HCT116 (cell line): ENCODE results near the gene KATNAL1. TPM values are rescaled to one million over a fixed set of nuclear protein-coding genes. Genes with fewer than 3 reads are reported as not detected.

Source experiments
- ATAC-seq: fragments of 200-7000 bp; cut with Tn5 transposase; 2 replicates; pipeline ENCODE4 v1.9.1; 2020; ENCODE audit warnings: mild to moderate bottlenecking, moderate library complexity
- BruUV-seq: library from RNA; stranded (reverse); fragments of 400-500 nt; replicated peaks from 2 replicates; lab custom pipeline; 2021; lab: Mats Ljungman, UMichigan
- CTCF ChIA-PET: fragments of 300-600 bp; sonication (Branson Sonifier 250); formaldehyde crosslinking; loops from one replicate; lab custom pipeline; 2021; ENCODE audit warnings: antibody characterized with exemption; lab: Charles Lee
- POLR2A ChIA-PET: fragments of 300-600, 350-600 bp; sonication (Branson Sonifier 250); formaldehyde crosslinking; loops from one replicate; lab custom pipeline; 2021; ENCODE audit warnings: antibody characterized with exemption; lab: Charles Lee
- RAD21 ChIA-PET, 2 experiments: fragments of 300-600 bp; sonication (Branson Sonifier 250); formaldehyde crosslinking; loops; one replicate each; lab custom pipeline; 2023; ENCODE audit warnings: low total read pairs in 2 of 2; ENCODE audit not compliant: uncharacterized antibody in 2 of 2, unreplicated experiment in 2 of 2, low non-redundant PET in 1 of 2; lab: Charles Lee
- DNase-seq: peaks from one replicate; pipeline ENCODE4 v3.0.0-alpha.2; 2010; ENCODE audit warnings: low read depth, low spot score
- H2AFZ ChIP-seq: fragments of 200-600 bp; shearing (Covaris generic), sonication (generic); 2 replicates; pipeline ENCODE4 v1.6.1; 2017; ENCODE audit warnings: low read depth, mixed run types, mixed read lengths, antibody characterized with exemption, low read length; ENCODE audit not compliant: poor library complexity, severe bottlenecking
- H3K27ac ChIP-seq: 2 replicates; pipeline ENCODE4 v1.5.1; 2012; ENCODE audit warnings: low read depth, low read length
- H3K27me3 ChIP-seq: fragments of 200-600 bp; sonication (generic); 2 replicates; pipeline ENCODE4 v1.6.1; 2016; ENCODE audit warnings: mixed run types, low read length, mixed read lengths; ENCODE audit not compliant: insufficient read depth
- H3K36me3 ChIP-seq, 2 experiments: fragments of 200-500 bp in 1 of 2; fragments of 200-600 bp in 1 of 2; sonication (Bioruptor generic) in 1 of 2; sonication (generic) in 1 of 2; 2 replicates each; pipeline versions ENCODE4 v1.5.1 to v1.6.1; 2014 to 2016; ENCODE audit warnings: low read length in 2 of 2, inconsistent platforms in 1 of 2, mixed read lengths in 1 of 2, mixed run types in 1 of 2; ENCODE audit not compliant: insufficient read depth in 2 of 2, control insufficient read depth in 1 of 2
- H3K4me1 ChIP-seq, 2 experiments: fragments of 200-600 bp in 1 of 2; sonication (generic) in 1 of 2; 2 replicates each; pipeline versions ENCODE4 v1.5.1 to v1.6.1; 2012 to 2017; ENCODE audit warnings: low read length in 2 of 2, inconsistent platforms in 1 of 2, mild to moderate bottlenecking in 1 of 2, mixed read lengths in 1 of 2, mixed run types in 1 of 2, moderate library complexity in 1 of 2; ENCODE audit not compliant: insufficient read depth in 2 of 2, control insufficient read depth in 1 of 2
- H3K4me2 ChIP-seq: fragments of 200-600 bp; sonication (generic); 2 replicates; pipeline ENCODE4 v1.6.1; 2017; ENCODE audit warnings: mixed run types, low read length, mixed read lengths
- H3K4me3 ChIP-seq, 2 experiments: fragments of 200-600 bp in 1 of 2; sonication (generic) in 1 of 2; replicated peaks in 1 of 2; 2 replicates each; pipeline ENCODE4 v1.5.1; 2011 to 2016; ENCODE audit warnings: low read length in 2 of 2, control low read depth in 1 of 2, low read depth in 1 of 2, mild to moderate bottlenecking in 1 of 2, mixed read lengths in 1 of 2, mixed run types in 1 of 2
- H3K79me2 ChIP-seq: fragments of 200-600 bp; sonication (generic); 2 replicates; pipeline ENCODE4 v1.6.1; 2017; ENCODE audit warnings: mild to moderate bottlenecking, mixed run types, low read length, moderate library complexity, mixed read lengths; ENCODE audit not compliant: insufficient read depth
- H3K9ac ChIP-seq: fragments of 200-600 bp; sonication (generic); 2 replicates; pipeline ENCODE4 v1.6.1; 2016; ENCODE audit warnings: low read length, mixed read lengths
- H3K9me2 ChIP-seq: fragments of 200-600 bp; sonication (generic), shearing (Covaris generic); 2 replicates; pipeline ENCODE4 v1.6.1; 2017; ENCODE audit warnings: mixed run types, mild to moderate bottlenecking, moderate library complexity; ENCODE audit not compliant: insufficient read depth
- H3K9me3 ChIP-seq, 2 experiments: fragments of 200-500 bp in 1 of 2; fragments of 200-600 bp in 1 of 2; sonication (Bioruptor generic) in 1 of 2; sonication (generic) in 1 of 2; 2 replicates each; pipeline ENCODE4 v1.6.1; 2014 to 2017; ENCODE audit warnings: low read length in 2 of 2, mixed read lengths in 2 of 2, inconsistent platforms in 1 of 2, low read depth in 1 of 2, mild to moderate bottlenecking in 1 of 2, mixed run types in 1 of 2, moderate library complexity in 1 of 2; ENCODE audit not compliant: control insufficient read depth in 1 of 2, insufficient read depth in 1 of 2
- H4K20me1 ChIP-seq: fragments of 200-600 bp; sonication (generic), shearing (Covaris generic); 2 replicates; pipeline ENCODE4 v1.6.1; 2017; ENCODE audit warnings: mixed run types, mild to moderate bottlenecking, moderate library complexity; ENCODE audit not compliant: insufficient read depth
- ATF3 ChIP-seq: IDR thresholded peaks from 2 replicates; pipeline ENCODE4 v1.6.1; 2012
- CBX3 ChIP-seq: IDR thresholded peaks from 2 replicates; pipeline ENCODE4 v1.6.1; 2012; ENCODE audit warnings: low read depth
- CEBPB ChIP-seq: IDR thresholded peaks from 2 replicates; pipeline ENCODE4 v1.6.1; 2012; ENCODE audit warnings: low read depth
- CTCF ChIP-seq, 3 experiments: fragments of 200-600 bp in 1 of 3; sonication (generic) in 1 of 3; IDR thresholded peaks in 2 of 3; conservative IDR thresholded peaks in 1 of 3; 2 replicates each; pipeline ENCODE4 v1.5.1; 2012 to 2017; ENCODE audit warnings: low read depth in 2 of 3, low read length in 2 of 3, antibody characterized with exemption in 1 of 3, borderline replicate concordance in 1 of 3, control low read depth in 1 of 3, mild to moderate bottlenecking in 1 of 3, mixed read lengths in 1 of 3, mixed run types in 1 of 3, moderate library complexity in 1 of 3; ENCODE audit not compliant: insufficient read depth in 1 of 3
- EGR1 ChIP-seq: IDR thresholded peaks from 2 replicates; pipeline ENCODE4 v1.6.1; 2012; ENCODE audit warnings: low read depth
- ELF1 ChIP-seq: IDR thresholded peaks from 2 replicates; pipeline ENCODE4 v1.6.1; 2012; ENCODE audit warnings: low read depth, borderline replicate concordance
- EZH2 ChIP-seq: fragments of 200-600 bp; sonication (generic); IDR thresholded peaks from 2 replicates; pipeline ENCODE4 v1.6.1; 2017; ENCODE audit warnings: antibody characterized with exemption, mixed run types
- FOSL1 ChIP-seq: IDR thresholded peaks from 2 replicates; pipeline ENCODE4 v1.6.1; 2012; ENCODE audit warnings: low read depth
- JUND ChIP-seq: IDR thresholded peaks from 2 replicates; pipeline ENCODE4 v1.6.1; 2012
- MAX ChIP-seq: IDR thresholded peaks from 2 replicates; pipeline ENCODE4 v1.6.1; 2012
- POLR2A ChIP-seq: IDR thresholded peaks from 2 replicates; pipeline ENCODE4 v1.7.0; 2011; ENCODE audit warnings: borderline replicate concordance; ENCODE audit not compliant: insufficient read depth, insufficient read length; ENCODE audit errors: extremely low read depth
- POLR2AphosphoS5 ChIP-seq: IDR thresholded peaks from 2 replicates; pipeline ENCODE4 v1.6.1; 2011; ENCODE audit warnings: mild to moderate bottlenecking, low read depth, low read length, moderate library complexity
- RAD21 ChIP-seq: IDR thresholded peaks from 2 replicates; pipeline ENCODE4 v1.6.1; 2012; ENCODE audit warnings: low read depth, mild to moderate bottlenecking
- SP1 ChIP-seq: IDR thresholded peaks from 2 replicates; pipeline ENCODE4 v1.6.1; 2012; ENCODE audit warnings: low read depth
- TCF7L2 ChIP-seq: IDR thresholded peaks from 2 replicates; pipeline ENCODE4 v1.7.0; 2011; ENCODE audit warnings: borderline replicate concordance, inconsistent platforms; ENCODE audit not compliant: insufficient read depth, insufficient read length; ENCODE audit errors: extremely low read depth
- YY1 ChIP-seq: IDR thresholded peaks from 2 replicates; pipeline ENCODE4 v1.6.1; 2011; ENCODE audit warnings: low read length, low read depth, moderate library complexity, mild to moderate bottlenecking; ENCODE audit not compliant: insufficient replicate concordance; ENCODE audit errors: extremely low read depth
- ZBTB33 ChIP-seq: IDR thresholded peaks from 2 replicates; pipeline ENCODE4 v1.6.1; 2011; ENCODE audit warnings: mild to moderate bottlenecking, low read length, moderate library complexity; ENCODE audit not compliant: insufficient replicate concordance; ENCODE audit errors: extremely low read depth
- ZFX ChIP-seq: fragments of 450-650 bp; IDR thresholded peaks from 2 replicates; pipeline ENCODE4 v1.6.1; 2017
- ZNF274 ChIP-seq: fragments of 200-500 bp; sonication (Bioruptor generic); IDR thresholded peaks from 2 replicates; pipeline ENCODE4 v1.6.1; 2014; ENCODE audit warnings: mild to moderate bottlenecking, low read depth, low read length, inconsistent platforms
- intact Hi-C: fragments of 100-400 bp; cut with micrococcal nuclease; formaldehyde crosslinking; loops from 2 replicates; pipeline ENCODE4 v1.10.0; 2022
- total RNA-seq: library from RNA; stranded (reverse); gene quantifications from one replicate; pipeline ENCODE4 v1.2.1, GENCODE V29; 2021; ENCODE audit not compliant: unreplicated experiment

Gene KATNAL1
- total RNA-seq, 1 experiment from 2014 or later: 17.3 TPM

GRCh38 chr13:30241532-30241931 is 65.8 kb downstream of the KATNAL1 start:
- intact Hi-C loops: no loop called here
- H3K4me3 ChIP-seq: no peak overlapping the region
- H3K27ac ChIP-seq: no peak overlapping the region
- H3K27me3 ChIP-seq: no peaks in the 10 kb centered on the region
- ChIA-PET RAD21 (no interaction called here), POLR2A (no interaction called here), CTCF (no interaction called here)
- no TSS peak for BruUV-seq
- DNase-seq: no peak
- no peak overlapping the region for H2AFZ ChIP-seq
- 0 out of 4 replicates have a peak, but pooled peaks cover 0 to 2% of the 10 kb centered on the region in 2 experiments for H3K36me3 ChIP-seq
- H3K4me2 ChIP-seq: no peak overlapping the region
- H3K79me2 ChIP-seq: peaks cover 5% of the 10 kb centered on the region; the same call in 1 of the 2 replicates
- H3K9me3 ChIP-seq: no peaks in the 10 kb centered on the region
- no peaks in the 10 kb centered on the region for H4K20me1 ChIP-seq
- H3K9ac ChIP-seq: no peak overlapping the region
- H3K9me2 ChIP-seq: no peaks in the 10 kb centered on the region
- TF ChIP-seq CBX3 (no peak), YY1 (no peak), ZBTB33 (no peak), FOSL1 (no peak), SP1 (no peak), JUND (no peak), RAD21 (no peak), ATF3 (no peak), CEBPB (no peak), EZH2 (no peak), POLR2AphosphoS5 (no peak), MAX (no peak), ELF1 (no peak), TCF7L2 (no peak), EGR1 (no peak), ZNF274 (no peak), ZFX (no peak), POLR2A (no peak), CTCF (IDR thresholded peaks at IDR 0.05 in 2 of 3, conservative IDR thresholded peaks at IDR 0.05 in 1 of 3; ENCODE audit: borderline replicate concordance in 1 of 3, insufficient read depth in 1 of 3, low read depth in 2 of 3, low read length in 2 of 3) (no peak)
- TF ChIP-seq, all 23 proteins: peak for 0
- no peak for ATAC-seq
- no peaks in the 10 kb centered on the region for H3K4me1 ChIP-seq
